Measurements from ENCODE around the gene WDR89.
A peak's percentile ranks its signal among the peaks of the same experiment; 100 is the strongest.
"Not testable (repeated sequence)": the region's sequence is repeated elsewhere in the genome, so short reads cannot be mapped to it uniquely, and the experiment has no call there.

The WDR89 gene

GRCh38 chr14:63654346-63654745, 12.7 kb upstream of the WDR89 start:
- DNase-seq (ENCODE audit: low read depth): no peak

GRCh38 chr14:63652406-63652805, 10.7 kb upstream of the WDR89 start:
- no peak for DNase-seq (ENCODE audit: low read depth)

GRCh38 chr14:63650256-63650952, 8.7 kb upstream of the WDR89 start:
- DNase-seq (ENCODE audit: low read depth): peak; percentile 12

GRCh38 chr14:63647696-63648410, 6.2 kb upstream of the WDR89 start:
- DNase-seq (ENCODE audit: low read depth): no peak

GRCh38 chr14:63644741-63645140, 3.1 kb upstream of the WDR89 start:
- no peak for DNase-seq (ENCODE audit: low read depth)

- DNase-seq (ENCODE audit: low read depth): no peak
Measured at GRCh38 chr14:63642656-63643382, 1.1 kb upstream of the WDR89 start.

- peak; percentile 61 for DNase-seq (ENCODE audit: low read depth)
Measured at GRCh38 chr14:63642229-63642611, 549 bp upstream of the WDR89 start.

GRCh38 chr14:63638493-63638892, 3.2 kb downstream of the WDR89 start:
- no peak for DNase-seq (ENCODE audit: low read depth)

GRCh38 chr14:63636094-63636635, 5.5 kb downstream of the WDR89 start:
- DNase-seq (ENCODE audit: low read depth): not testable (repeated sequence)

GRCh38 chr14:63633801-63634200, 7.9 kb downstream of the WDR89 start:
- DNase-seq (ENCODE audit: low read depth): no peak

- DNase-seq (ENCODE audit: low read depth): no peak
Measured at GRCh38 chr14:63632932-63633514, 8.6 kb downstream of the WDR89 start.

- no peak for DNase-seq (ENCODE audit: low read depth)
Measured at GRCh38 chr14:63624701-63625100, 17.0 kb downstream of the WDR89 start.

- DNase-seq (ENCODE audit: low read depth): no peak
Measured at GRCh38 chr14:63624203-63624602, 17.5 kb downstream of the WDR89 start.

- not testable (repeated sequence) for DNase-seq (ENCODE audit: low read depth)
Measured at GRCh38 chr14:63621975-63622374, 19.7 kb downstream of the WDR89 start.

- DNase-seq (ENCODE audit: low read depth): no peak
Measured at GRCh38 chr14:63616015-63616414, 25.7 kb downstream of the WDR89 start.

GRCh38 chr14:63614679-63615363, 26.9 kb downstream of the WDR89 start:
- no peak for DNase-seq (ENCODE audit: low read depth)

- DNase-seq (ENCODE audit: low read depth): no peak
Measured at GRCh38 chr14:63611078-63611477, 30.6 kb downstream of the WDR89 start.

GRCh38 chr14:63605041-63605532, 36.6 kb downstream of the WDR89 start:
- DNase-seq (ENCODE audit: low read depth): no peak

GRCh38 chr14:63604626-63605025, 37.0 kb downstream of the WDR89 start:
- DNase-seq (ENCODE audit: low read depth): no peak

- no peak for DNase-seq (ENCODE audit: low read depth)
Measured at GRCh38 chr14:63603749-63604277, 37.9 kb downstream of the WDR89 start.

- DNase-seq (ENCODE audit: low read depth): no peak
Measured at GRCh38 chr14:63598807-63599206, 42.9 kb downstream of the WDR89 start.

Measured in stimulated activated CD8-positive, alpha-beta memory T cell treated with anti-CD3 and anti-CD28 coated beads, Interleukin-15, amount 100 ng/mL, for 1 hour (primary cell).